Liver (tissue), 9 donors: Measurements from ENCODE around the gene C1S. TPM values are rescaled to one million over a fixed set of nuclear protein-coding genes. Genes with fewer than 3 reads are reported as not detected.

ENCODE experiments used
- DNase-seq: peaks from one replicate; pipeline ENCODE4 v3.0.0-alpha.2; 2017; ENCODE audit warnings: low spot score
- H3K27ac ChIP-seq, 2 donors: one replicate each; pipeline ENCODE4 v1.7.0; 2013; ENCODE audit warnings: inconsistent platforms in 2 of 2, low read length in 2 of 2, control low read depth in 1 of 2, low read depth in 1 of 2, mild to moderate bottlenecking in 1 of 2
- H3K27me3 ChIP-seq, 4 donors: one replicate each; pipeline versions ENCODE4 v1.6.1 to v1.7.0; 2013; ENCODE audit warnings: low read length in 3 of 4, inconsistent platforms in 1 of 4, mild to moderate bottlenecking in 1 of 4, moderate library complexity in 1 of 4; ENCODE audit not compliant: control insufficient read depth in 4 of 4, insufficient read depth in 4 of 4
- H3K36me3 ChIP-seq, 4 donors: one replicate each; pipeline versions ENCODE4 v1.6.1 to v1.7.0; 2013; ENCODE audit warnings: low read length in 3 of 4, mild to moderate bottlenecking in 3 of 4, low read depth in 1 of 4, moderate library complexity in 1 of 4; ENCODE audit not compliant: control insufficient read depth in 4 of 4, insufficient read depth in 3 of 4
- H3K4me1 ChIP-seq, 4 donors: one replicate each; pipeline versions ENCODE4 v1.6.1 to v1.7.0; 2013; ENCODE audit warnings: low read length in 3 of 4, mild to moderate bottlenecking in 3 of 4, moderate library complexity in 1 of 4; ENCODE audit not compliant: control insufficient read depth in 4 of 4, insufficient read depth in 4 of 4
- H3K4me3 ChIP-seq, 3 donors: one replicate each; pipeline versions ENCODE4 v1.6.1 to v1.7.0; 2013; ENCODE audit warnings: low read length in 3 of 3, control low read depth in 1 of 3, low read depth in 1 of 3, mild to moderate bottlenecking in 1 of 3
- H3K9ac ChIP-seq, 2 donors: one replicate each; pipeline ENCODE4 v1.7.0; 2013; ENCODE audit warnings: low read length in 2 of 2, mild to moderate bottlenecking in 2 of 2, moderate library complexity in 2 of 2, control low read depth in 1 of 2, low read depth in 1 of 2
- H3K9me3 ChIP-seq, 4 donors: one replicate each; pipeline versions ENCODE4 v1.6.1 to v1.7.0; 2013; ENCODE audit warnings: low read length in 3 of 4; ENCODE audit not compliant: control insufficient read depth in 4 of 4
- ATF3 ChIP-seq: IDR thresholded peaks from 2 replicates; pipeline ENCODE4 v1.6.1; 2016; ENCODE audit warnings: antibody characterized with exemption
- CTCF ChIP-seq: fragments of 150-350 bp; IDR thresholded peaks from 2 replicates; pipeline ENCODE4 v1.5.1; 2017; ENCODE audit warnings: improper control_type of control experiment, low read depth, low read length; ENCODE audit not compliant: missing input control
- GABPA ChIP-seq, 2 donors: IDR thresholded peaks in 1 of 2; conservative IDR thresholded peaks in 1 of 2; 2 replicates each; pipeline ENCODE4 v1.6.1; 2016; ENCODE audit warnings: antibody characterized with exemption in 2 of 2, mild to moderate bottlenecking in 1 of 2, moderate library complexity in 1 of 2
- HNF4A ChIP-seq, 2 donors: conservative IDR thresholded peaks; 2 replicates each; pipeline ENCODE4 v1.6.1; 2016; ENCODE audit warnings: antibody characterized with exemption in 2 of 2, mild to moderate bottlenecking in 2 of 2
- HNF4G ChIP-seq: IDR thresholded peaks from 2 replicates; pipeline ENCODE4 v1.6.1; 2016; ENCODE audit warnings: antibody characterized with exemption
- JUND ChIP-seq, 2 donors: IDR thresholded peaks; 2 replicates each; pipeline ENCODE4 v1.6.1; 2016; ENCODE audit warnings: antibody characterized with exemption in 2 of 2
- MAX ChIP-seq: IDR thresholded peaks from 2 replicates; pipeline ENCODE4 v1.6.1; 2016; ENCODE audit warnings: antibody characterized with exemption
- NR2F2 ChIP-seq: IDR thresholded peaks from 2 replicates; pipeline ENCODE4 v1.6.1; 2016; ENCODE audit warnings: antibody characterized with exemption
- RAD21 ChIP-seq, 2 donors: IDR thresholded peaks; 2 replicates each; pipeline ENCODE4 v1.6.1; 2016; ENCODE audit warnings: antibody characterized with exemption in 2 of 2, mild to moderate bottlenecking in 2 of 2
- REST ChIP-seq: IDR thresholded peaks from 2 replicates; pipeline ENCODE4 v1.6.1; 2016; ENCODE audit warnings: antibody characterized with exemption, mild to moderate bottlenecking
- RXRA ChIP-seq, 2 donors: IDR thresholded peaks; 2 replicates each; pipeline ENCODE4 v1.6.1; 2017 to 2018; ENCODE audit warnings: antibody characterized with exemption in 2 of 2, mild to moderate bottlenecking in 1 of 2
- SP1 ChIP-seq: IDR thresholded peaks from 2 replicates; pipeline ENCODE4 v1.6.1; 2018; ENCODE audit warnings: antibody characterized with exemption, mild to moderate bottlenecking
- YY1 ChIP-seq: IDR thresholded peaks from 2 replicates; pipeline ENCODE4 v1.6.1; 2016; ENCODE audit warnings: antibody characterized with exemption, mild to moderate bottlenecking
- ZBTB33 ChIP-seq: IDR thresholded peaks from 2 replicates; pipeline ENCODE4 v1.6.1; 2016; ENCODE audit warnings: antibody characterized with exemption
- WGBS: extraction: QIAGEN DNeasy Blood & Tissue Kit; methylation state at CpG from one replicate; pipeline ENCODE4 v1.1.7; 2013; 5-methylcytosine and 5-hydroxymethylcytosine counted together
- polyA plus RNA-seq, 2 donors: library from polyadenylated mRNA; stranded (reverse) in 1 of 2; unstranded in 1 of 2; fragments of 200-250 nt in 1 of 2; fragments of >200 nt in 1 of 2; fragmentation: Nextera tagmentation in 1 of 2; extraction: Ambion mirVana in 1 of 2; gene quantifications; one replicate each; pipeline versions ENCODE4 v1.2.1 to v1.2.3, GENCODE V29; 2013 to 2015
- total RNA-seq, 2 donors: library from RNA; depleted of rRNA; stranded (reverse); fragments of >200 nt; gene quantifications; one replicate each; pipeline ENCODE4 v1.2.3, GENCODE V29; 2014
- donor health status: healthy.
- donor health status: healthy.
- donor health status: healthy.
- donor health status: healthy.
- donor health status: healthy.

Gene C1S
- total and polyA plus RNA-seq, 4 donors: 267 to 2,029 (median 1,568) TPM

- no peaks in the 10 kb centered on the region for H3K27me3 ChIP-seq
- peak overlapping the region; percentile 75 to 90 (median 85) for H3K4me3 ChIP-seq
- H3K27ac ChIP-seq: peak overlapping the region; percentile 84 to 94
- H3K9ac ChIP-seq: peak overlapping the region; percentile 34 to 36
- 58% methylated on average over 5 of the region's 5 CpGs for WGBS
- peaks cover 0 to 6% (median 0%) of the 10 kb centered on the region in 4 donors for H3K36me3 ChIP-seq
- DNase-seq: no peak
- TF ChIP-seq ATF3 (no peak), RXRA (IDR thresholded peaks at IDR 0.05) (no peak), YY1 (no peak), REST (no peak), SP1 (no peak), HNF4A (conservative IDR thresholded peaks at IDR 0.05) (no peak), NR2F2 (no peak), GABPA (IDR thresholded peaks at IDR 0.05 in 1 of 2, conservative IDR thresholded peaks at IDR 0.05 in 1 of 2) (no peak), HNF4G (no peak), ZBTB33 (no peak)
- H3K9me3 ChIP-seq: no peaks in the 10 kb centered on the region
- peaks cover 4 to 55% (median 36%) of the 10 kb centered on the region in 4 donors for H3K4me1 ChIP-seq
Measured at GRCh38 chr12:7109572-7109920, 49.0 kb downstream of the C1S start.

GRCh38 chr12:7110661-7111060 lies 50.1 kb downstream of the C1S start:
- H3K27ac ChIP-seq: no peak overlapping the region
- peaks cover 0 to 4% (median 1%) of the 10 kb centered on the region in 4 donors for H3K36me3 ChIP-seq
- TF ChIP-seq RXRA (IDR thresholded peaks at IDR 0.05): no peak
- TF ChIP-seq HNF4G: no peak
- no peak for TF ChIP-seq RAD21 (IDR thresholded peaks at IDR 0.05)
- no peak for TF ChIP-seq ATF3
- H3K9ac ChIP-seq: no peak overlapping the region
- 85% methylated on average over 5 of the region's 5 CpGs for WGBS
- H3K4me1 ChIP-seq: peaks cover 4 to 51% (median 35%) of the 10 kb centered on the region in 4 donors
- no peak for DNase-seq
- no peaks in the 10 kb centered on the region for H3K9me3 ChIP-seq
- H3K4me3 ChIP-seq: no peak overlapping the region
- no peaks in the 10 kb centered on the region for H3K27me3 ChIP-seq

- no peak for DNase-seq
- Histone ChIP-seq H3K9me3 (no peaks in the 10 kb centered on the region), H3K4me3 (no peak overlapping the region), H3K4me1 (peaks cover 4 to 43% (median 33%) of the 10 kb centered on the region in 4 donors), H3K36me3 (peaks cover 0 to 3% (median under 1%) of the 10 kb centered on the region in 4 donors), H3K9ac (no peak overlapping the region), H3K27ac (peak overlapping the region in 1 of 2 donors; percentile 39), H3K27me3 (no peaks in the 10 kb centered on the region)
- no peak for TF ChIP-seq SP1
- no peak for TF ChIP-seq MAX
- TF ChIP-seq RAD21 (IDR thresholded peaks at IDR 0.05): peak in 1 of 2 donors; percentile 22
- peak in 1 of 2 donors; percentile 25 for TF ChIP-seq HNF4A (conservative IDR thresholded peaks at IDR 0.05)
- TF ChIP-seq CTCF: no peak
- TF ChIP-seq NR2F2: no peak
- TF ChIP-seq RXRA (IDR thresholded peaks at IDR 0.05): no peak
- TF ChIP-seq JUND (IDR thresholded peaks at IDR 0.05): no peak
- 74% methylated on average over 4 of the region's 4 CpGs for WGBS
Measured at GRCh38 chr12:7112041-7112440, 51.5 kb downstream of the C1S start.
